Measurements from ENCODE around the gene ASB18.

Gene ASB18

DNA sequence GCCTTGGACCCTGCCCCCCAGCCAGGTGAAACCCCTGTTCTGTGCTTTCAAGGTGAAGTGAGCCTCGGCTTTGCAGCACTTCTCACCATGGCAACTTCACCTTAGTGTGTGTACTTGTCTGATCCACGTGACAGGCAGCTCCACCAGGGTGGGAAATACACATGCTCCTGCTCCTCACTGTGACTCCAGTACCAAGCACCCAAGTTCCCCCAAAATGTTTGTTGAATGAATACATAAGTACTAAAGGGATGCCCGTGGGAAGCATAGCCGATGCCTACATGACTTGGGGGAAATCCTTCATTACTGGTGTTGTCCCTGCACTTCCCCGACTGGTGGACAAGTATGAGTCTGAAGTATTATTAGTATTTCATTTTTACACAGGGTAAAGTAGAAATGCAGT, 54.2 kb downstream of the ASB18 start:
- DNase-seq (ENCODE audit: low read depth) = no peak
- TF ChIP-seq, protein P1, sequence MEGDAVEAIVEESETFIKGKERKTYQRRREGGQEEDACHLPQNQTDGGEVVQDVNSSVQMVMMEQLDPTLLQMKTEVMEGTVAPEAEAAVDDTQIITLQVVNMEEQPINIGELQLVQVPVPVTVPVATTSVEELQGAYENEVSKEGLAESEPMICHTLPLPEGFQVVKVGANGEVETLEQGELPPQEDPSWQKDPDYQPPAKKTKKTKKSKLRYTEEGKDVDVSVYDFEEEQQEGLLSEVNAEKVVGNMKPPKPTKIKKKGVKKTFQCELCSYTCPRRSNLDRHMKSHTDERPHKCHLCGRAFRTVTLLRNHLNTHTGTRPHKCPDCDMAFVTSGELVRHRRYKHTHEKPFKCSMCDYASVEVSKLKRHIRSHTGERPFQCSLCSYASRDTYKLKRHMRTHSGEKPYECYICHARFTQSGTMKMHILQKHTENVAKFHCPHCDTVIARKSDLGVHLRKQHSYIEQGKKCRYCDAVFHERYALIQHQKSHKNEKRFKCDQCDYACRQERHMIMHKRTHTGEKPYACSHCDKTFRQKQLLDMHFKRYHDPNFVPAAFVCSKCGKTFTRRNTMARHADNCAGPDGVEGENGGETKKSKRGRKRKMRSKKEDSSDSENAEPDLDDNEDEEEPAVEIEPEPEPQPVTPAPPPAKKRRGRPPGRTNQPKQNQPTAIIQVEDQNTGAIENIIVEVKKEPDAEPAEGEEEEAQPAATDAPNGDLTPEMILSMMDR (IDR thresholded peaks at IDR 0.05; ENCODE audit: low read depth, low read length, missing control alignments) = no peak
- no peak overlapping the region for H3K4me3 ChIP-seq (ENCODE audit: low read depth, low read length)

DNA sequence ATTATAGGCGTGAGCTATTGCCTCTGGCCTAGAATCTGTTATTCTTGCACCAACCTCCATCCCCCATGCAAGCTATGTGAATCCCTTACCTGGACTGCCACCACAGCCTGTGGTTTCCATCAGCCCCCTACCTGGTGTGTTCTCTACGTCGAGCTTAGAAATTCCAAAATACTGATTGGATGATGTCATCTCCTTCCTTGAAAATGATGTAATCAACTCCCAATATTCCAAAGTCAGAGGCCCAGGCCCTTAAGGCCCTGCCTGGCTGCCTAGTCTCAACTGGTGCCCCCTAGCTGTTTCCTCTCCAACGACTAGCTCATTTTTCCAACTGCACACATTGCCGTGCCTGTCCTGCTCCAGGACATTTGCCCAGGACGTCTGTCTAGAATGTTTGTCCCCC, 54.7 kb downstream of the ASB18 start:
- no peak for DNase-seq (ENCODE audit: low read depth)
- H3K4me3 ChIP-seq (ENCODE audit: low read depth, low read length) = no peak overlapping the region
- TF ChIP-seq, protein P1 (IDR thresholded peaks at IDR 0.05; ENCODE audit: low read depth, low read length, missing control alignments) = no peak

DNA sequence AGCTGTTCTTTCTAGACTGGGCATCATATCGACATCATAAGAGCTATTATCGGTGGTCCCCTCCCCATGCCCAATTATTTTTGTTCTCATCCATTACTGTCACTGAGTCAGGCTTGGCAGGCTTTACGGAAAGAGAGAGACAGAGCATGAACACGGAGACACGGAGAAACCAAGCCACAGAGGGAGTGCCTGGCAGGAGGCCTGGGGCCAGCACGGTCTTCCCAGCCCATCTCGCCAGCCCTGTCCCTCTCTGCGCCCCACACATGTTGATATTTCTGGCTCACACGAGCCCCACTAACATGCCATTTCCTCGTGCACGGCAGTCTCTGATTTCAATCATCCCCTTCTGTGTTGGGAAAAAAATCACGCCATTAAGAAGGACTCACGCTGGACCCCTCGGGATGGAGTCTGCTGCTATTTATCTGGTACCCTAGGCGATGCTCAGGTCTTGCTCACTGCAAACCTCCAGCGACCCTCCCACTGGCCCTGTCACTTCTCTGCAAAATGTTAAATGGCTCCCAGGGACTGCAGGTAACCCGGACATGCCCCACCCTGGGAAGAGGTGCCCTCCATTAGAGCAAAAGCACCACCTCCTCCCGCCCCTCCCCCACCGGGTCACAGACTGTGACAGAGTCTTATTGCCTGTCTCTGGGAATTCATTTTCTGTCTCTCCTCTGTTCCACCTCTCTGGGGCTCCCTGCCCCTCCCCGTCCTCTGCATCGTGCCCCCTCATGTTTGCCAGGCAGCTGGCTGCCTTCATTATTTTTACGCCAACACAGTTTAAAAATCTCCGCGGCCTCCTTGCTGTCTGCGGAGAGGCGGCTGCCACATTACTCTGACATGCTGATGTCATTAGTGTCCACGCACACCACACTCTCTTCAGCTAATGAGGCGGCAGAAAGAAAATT, 55.9 kb downstream of the ASB18 start:
- H3K4me3 ChIP-seq (ENCODE audit: low read depth, low read length) = no peak overlapping the region
- no peak for DNase-seq (ENCODE audit: low read depth)
- TF ChIP-seq, protein P1 (IDR thresholded peaks at IDR 0.05; ENCODE audit: low read depth, low read length, missing control alignments) = no peak

DNA sequence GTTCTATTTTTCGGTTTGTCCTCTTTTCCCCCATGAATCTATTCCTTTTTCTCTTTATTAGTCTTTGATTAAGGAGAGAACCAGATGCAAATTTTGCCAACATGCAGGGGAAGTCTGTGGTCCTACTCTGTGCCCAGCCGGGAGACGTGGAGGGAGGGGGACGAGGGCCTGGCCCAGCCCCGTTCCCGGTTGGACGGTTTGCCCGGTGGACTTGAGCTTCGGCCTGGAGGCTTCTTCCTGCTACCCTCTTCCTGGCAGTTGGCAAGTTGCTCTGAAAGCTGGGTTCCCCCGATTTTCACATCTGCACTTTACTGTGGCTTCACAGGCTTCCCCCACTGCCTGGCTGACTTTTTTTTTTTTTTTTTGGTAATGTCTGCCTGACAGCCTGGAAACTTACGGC, 56.7 kb downstream of the ASB18 start:
- TF ChIP-seq, protein P1 (IDR thresholded peaks at IDR 0.05; ENCODE audit: low read depth, low read length, missing control alignments) = no peak
- DNase-seq (ENCODE audit: low read depth) = no peak
- H3K4me3 ChIP-seq (ENCODE audit: low read depth, low read length) = no peak overlapping the region

DNA sequence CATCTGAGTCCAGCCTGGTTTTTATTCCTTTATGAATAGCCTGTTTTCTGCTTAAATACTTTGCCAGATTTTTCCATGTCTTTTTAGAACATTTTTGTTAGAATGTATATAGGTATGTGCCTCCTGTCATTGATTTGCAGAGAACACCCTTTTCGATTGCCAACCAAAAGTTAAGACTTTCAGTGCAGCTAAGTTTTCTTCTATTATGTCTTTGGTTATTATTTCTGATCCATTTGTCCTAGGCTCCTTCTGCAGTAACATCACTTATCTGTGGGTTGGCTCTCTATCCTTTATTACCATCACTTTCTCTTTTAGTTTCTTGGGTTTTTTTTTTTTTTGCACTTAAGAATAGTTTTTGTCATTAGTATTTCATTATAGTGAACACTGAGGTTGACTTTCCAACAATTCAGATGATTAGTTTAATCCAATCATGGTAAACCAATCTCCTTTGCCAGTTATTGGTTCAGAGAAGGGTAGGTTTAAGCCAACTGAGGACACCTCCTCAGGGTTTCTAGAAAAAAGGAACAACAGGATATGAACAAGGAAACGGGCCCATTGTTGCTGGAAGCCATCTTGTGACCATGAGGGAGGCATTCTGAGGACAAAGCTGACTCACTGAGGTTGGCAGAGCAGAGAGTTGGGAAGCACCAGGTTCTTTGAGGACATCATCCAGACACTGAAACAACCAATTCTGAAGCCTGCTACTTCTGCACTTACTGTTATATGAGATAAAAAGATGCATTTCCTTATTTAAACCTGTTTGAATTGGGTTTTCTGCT, 58.1 kb downstream of the ASB18 start:
- DNase-seq (ENCODE audit: low read depth) = no peak
- TF ChIP-seq, protein P1 (IDR thresholded peaks at IDR 0.05; ENCODE audit: low read depth, low read length, missing control alignments) = no peak
- no peak overlapping the region for H3K4me3 ChIP-seq (ENCODE audit: low read depth, low read length)

DNA sequence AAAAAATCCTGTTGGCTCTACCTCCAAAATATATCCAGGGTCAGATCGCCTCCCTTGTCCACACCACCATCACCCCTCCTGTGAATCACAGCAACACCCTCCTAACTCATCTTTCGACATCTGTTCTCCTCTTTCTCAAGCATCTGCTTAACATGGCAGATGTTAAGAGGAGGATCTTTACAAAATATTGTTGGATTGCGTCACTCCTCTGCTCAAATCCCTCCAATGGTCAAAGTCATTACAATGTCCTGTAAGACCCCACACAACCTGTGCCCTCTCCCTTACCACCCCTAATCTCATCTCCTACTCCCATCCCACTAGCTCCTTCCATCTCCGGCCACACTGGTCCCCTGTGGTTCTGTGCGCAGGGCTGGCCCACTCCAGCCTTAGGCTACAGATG, 59.3 kb downstream of the ASB18 start:
- DNase-seq (ENCODE audit: low read depth) = no peak
- no peak overlapping the region for H3K4me3 ChIP-seq (ENCODE audit: low read depth, low read length)
- TF ChIP-seq, protein P1 (IDR thresholded peaks at IDR 0.05; ENCODE audit: low read depth, low read length, missing control alignments) = no peak

All from GM12864 (cell line).